Karpas-422 (cell line): ENCODE data around the gene TRIM71. TPM values are rescaled to one million over a fixed set of nuclear protein-coding genes. Genes with fewer than 3 reads are reported as not detected.
A peak's percentile ranks its signal among the peaks of the same experiment; 100 is the strongest.
"Not testable (repeated sequence)": the region's sequence is repeated elsewhere in the genome, so short reads cannot be mapped to it uniquely, and the experiment has no call there.

Source experiments
- DNase-seq: peaks from one replicate; pipeline ENCODE4 v3.0.0-alpha.2; 2015
- H2AFZ ChIP-seq: fragments of 200-600 bp; sonication (generic); 2 replicates; pipeline ENCODE4 v1.6.1; 2014; ENCODE audit warnings: antibody characterized with exemption, low read length, mixed read lengths
- H3K27ac ChIP-seq: fragments of 200-600 bp; sonication (generic); 2 replicates; pipeline ENCODE4 v1.5.1; 2014; ENCODE audit warnings: mild to moderate bottlenecking, low read length, moderate library complexity
- H3K27me3 ChIP-seq: fragments of 200-600 bp; sonication (generic); 2 replicates; pipeline ENCODE4 v1.6.1; 2014; ENCODE audit warnings: low read length, mixed read lengths
- H3K36me3 ChIP-seq: fragments of 200-600 bp; sonication (generic); 2 replicates; pipeline ENCODE4 v1.6.1; 2014; ENCODE audit warnings: low read length, mixed read lengths; ENCODE audit not compliant: insufficient read depth
- H3K4me1 ChIP-seq: fragments of 200-600 bp; sonication (generic); 2 replicates; pipeline ENCODE4 v1.6.1; 2014; ENCODE audit warnings: mild to moderate bottlenecking, low read length, mixed read lengths
- H3K4me2 ChIP-seq: fragments of 200-600 bp; sonication (generic); 2 replicates; pipeline ENCODE4 v1.6.1; 2014; ENCODE audit warnings: low read length, low read depth, mild to moderate bottlenecking; ENCODE audit not compliant: poor library complexity, severe bottlenecking
- H3K4me3 ChIP-seq: fragments of 200-600 bp; sonication (generic); 2 replicates; pipeline ENCODE4 v1.5.1; 2014; ENCODE audit warnings: mild to moderate bottlenecking, antibody characterized with exemption, low read length, mixed read lengths
- H3K79me2 ChIP-seq: fragments of 200-600 bp; sonication (generic); 2 replicates; pipeline ENCODE4 v1.6.1; 2014; ENCODE audit warnings: mild to moderate bottlenecking, low read length, mixed read lengths
- H3K9ac ChIP-seq: fragments of 200-600 bp; sonication (generic); 2 replicates; pipeline ENCODE4 v1.6.0; 2014; ENCODE audit warnings: low read length
- H3K9me2 ChIP-seq: fragments of 200-600 bp; sonication (generic), shearing (Covaris generic); replicated peaks from 2 replicates; pipeline ENCODE4 v1.6.0; 2014; ENCODE audit warnings: mild to moderate bottlenecking, low read length, moderate library complexity; ENCODE audit not compliant: insufficient read depth
- H3K9me3 ChIP-seq: fragments of 300-700, 200-600 bp; sonication (generic); 2 replicates; pipeline ENCODE4 v1.6.1; 2014; ENCODE audit warnings: low read length, mixed read lengths
- H4K20me1 ChIP-seq: fragments of 200-600 bp; sonication (generic); 2 replicates; pipeline ENCODE4 v1.6.1; 2014; ENCODE audit warnings: mild to moderate bottlenecking, antibody characterized with exemption, low read length, low read depth; ENCODE audit not compliant: insufficient read depth
- total RNA-seq: library from RNA; depleted of rRNA; stranded (reverse); fragments of >200 nt; shearing (Covaris generic); gene quantifications from 2 replicates; pipeline ENCODE4 v1.2.3, GENCODE V29; 2014; ENCODE audit warnings: low replicate concordance; rRNA removed

The TRIM71 gene
- total RNA-seq, 1 experiment from 2014 or later: not detected

GRCh38 chr3:32937331-32937730, 119.5 kb downstream of the TRIM71 start:
- Histone ChIP-seq H3K4me1 (no peaks in the 10 kb centered on the region), H3K4me2 (no peak overlapping the region), H4K20me1 (no peaks in the 10 kb centered on the region), H3K4me3 (no peak overlapping the region), H2AFZ (no peak overlapping the region), H3K9ac (no peak overlapping the region), H3K27ac (no peak overlapping the region), H3K9me2 (no peaks in the 10 kb centered on the region), H3K79me2 (no peaks in the 10 kb centered on the region), H3K27me3 (no peaks in the 10 kb centered on the region), H3K9me3 (no peaks in the 10 kb centered on the region), H3K36me3 (no peaks in the 10 kb centered on the region)
- no peak for DNase-seq

GRCh38 chr3:32939531-32940284, 121.9 kb downstream of the TRIM71 start:
- H4K20me1 ChIP-seq, H3K9me3 ChIP-seq, H3K4me3 ChIP-seq, H3K36me3 ChIP-seq, DNase-seq, H3K79me2 ChIP-seq, H3K9me2 ChIP-seq, H3K4me1 ChIP-seq, H3K27me3 ChIP-seq, H2AFZ ChIP-seq, H3K27ac ChIP-seq, H3K4me2 ChIP-seq, H3K9ac ChIP-seq: not testable (repeated sequence)

- H3K9me3 ChIP-seq: no peaks in the 10 kb centered on the region
- H3K36me3 ChIP-seq: no peaks in the 10 kb centered on the region
- H3K79me2 ChIP-seq: no peaks in the 10 kb centered on the region
- H3K27me3 ChIP-seq: no peaks in the 10 kb centered on the region
- no peak for DNase-seq
- no peak overlapping the region for H3K9ac ChIP-seq
- no peaks in the 10 kb centered on the region for H4K20me1 ChIP-seq
- H3K4me3 ChIP-seq: no peak overlapping the region
- H3K4me1 ChIP-seq: no peaks in the 10 kb centered on the region
- no peaks in the 10 kb centered on the region for H3K9me2 ChIP-seq
- H2AFZ ChIP-seq: no peak overlapping the region
- no peak overlapping the region for H3K4me2 ChIP-seq
- no peak overlapping the region for H3K27ac ChIP-seq
Observed at GRCh38 chr3:32940726-32941125, 122.9 kb downstream of the TRIM71 start.

- Histone ChIP-seq H3K4me1 (no peaks in the 10 kb centered on the region), H3K4me2 (no peak overlapping the region), H3K27ac (no peak overlapping the region), H3K79me2 (no peaks in the 10 kb centered on the region), H3K9me2 (no peaks in the 10 kb centered on the region), H3K36me3 (no peaks in the 10 kb centered on the region), H2AFZ (no peak overlapping the region), H3K9me3 (no peaks in the 10 kb centered on the region), H3K27me3 (no peaks in the 10 kb centered on the region), H3K9ac (no peak overlapping the region), H4K20me1 (no peaks in the 10 kb centered on the region), H3K4me3 (no peak overlapping the region)
- no peak for DNase-seq
Observed at GRCh38 chr3:32945136-32945535, 127.3 kb downstream of the TRIM71 start.

GRCh38 chr3:32945598-32945997, 127.8 kb downstream of the TRIM71 start:
- not testable (repeated sequence) for H3K4me3 ChIP-seq, H3K79me2 ChIP-seq, H3K9ac ChIP-seq, H2AFZ ChIP-seq, H3K9me2 ChIP-seq, H3K27ac ChIP-seq, H3K27me3 ChIP-seq, H3K36me3 ChIP-seq, H3K4me1 ChIP-seq, DNase-seq, H3K9me3 ChIP-seq, H3K4me2 ChIP-seq, H4K20me1 ChIP-seq

GRCh38 chr3:32946973-32947788, 129.4 kb downstream of the TRIM71 start:
- Histone ChIP-seq H2AFZ (peak overlapping the region; percentile 12; the same call in 1 of the 2 replicates), H3K9me3 (no peaks in the 10 kb centered on the region), H3K9ac (no peak overlapping the region), H4K20me1 (no peaks in the 10 kb centered on the region), H3K27ac (no peak overlapping the region), H3K4me2 (no peak overlapping the region), H3K4me3 (no peak overlapping the region), H3K27me3 (no peaks in the 10 kb centered on the region), H3K36me3 (no peaks in the 10 kb centered on the region), H3K79me2 (no peaks in the 10 kb centered on the region), H3K9me2 (no peaks in the 10 kb centered on the region), H3K4me1 (no peaks in the 10 kb centered on the region)
- no peak for DNase-seq

Other genes starting within 250 kb of the TRIM71 start
- gene DYNC1LI1, start 247.1 kb upstream of the TRIM71 start, total RNA-seq: 26.6 and 36.9 TPM in 2 replicates
- gene CNOT10, start 132.8 kb upstream of the TRIM71 start, total RNA-seq: 43.1 and 62.7 TPM in 2 replicates
- not detected in 2 replicates for gene CCR4, start 133.6 kb downstream of the TRIM71 start, total RNA-seq